ENCODE measurements around the gene FAM20C. TPM values are rescaled to one million over a fixed set of nuclear protein-coding genes. Genes with fewer than 3 reads are reported as not detected.

The FAM20C gene
- total and polyA plus RNA-seq, 2 donors (not counting 3 experiments of a cell fraction or from before 2014, with no cell fraction given), result 14.2 to 34.5 TPM

- no peak overlapping the region for H3K4me2 ChIP-seq (ENCODE audit: insufficient read depth, low read length)
- no peaks in the 10 kb centered on the region for H3K4me1 ChIP-seq (ENCODE audit: control insufficient read depth, extremely low read depth, insufficient read depth, low read length)
- TF ChIP-seq FOS (IDR thresholded peaks at IDR 0.05; ENCODE audit: borderline replicate concordance, insufficient read depth, low read length) (no peak), POLR2A (IDR thresholded peaks at IDR 0.05; ENCODE audit: low read depth, low read length) (no peak), GATA2 (IDR thresholded peaks at IDR 0.05; ENCODE audit: insufficient read depth, insufficient read length, low read depth, low read length) (no peak), EZH2 (IDR thresholded peaks at IDR 0.05; ENCODE audit: borderline replicate concordance, low read depth, low read length, severe bottlenecking) (no peak), MYC (IDR thresholded peaks at IDR 0.05; ENCODE audit: low read depth, low read length) (no peak), JUN (IDR thresholded peaks at IDR 0.05; ENCODE audit: borderline replicate concordance, insufficient read depth, insufficient read length, low read depth) (no peak), MAX (IDR thresholded peaks at IDR 0.05; ENCODE audit: insufficient read depth, insufficient read length) (no peak), POLR2AphosphoS5 (IDR thresholded peaks at IDR 0.05; ENCODE audit: insufficient read depth, low read depth, low read length) (no peak)
- TF ChIP-seq, protein P1, sequence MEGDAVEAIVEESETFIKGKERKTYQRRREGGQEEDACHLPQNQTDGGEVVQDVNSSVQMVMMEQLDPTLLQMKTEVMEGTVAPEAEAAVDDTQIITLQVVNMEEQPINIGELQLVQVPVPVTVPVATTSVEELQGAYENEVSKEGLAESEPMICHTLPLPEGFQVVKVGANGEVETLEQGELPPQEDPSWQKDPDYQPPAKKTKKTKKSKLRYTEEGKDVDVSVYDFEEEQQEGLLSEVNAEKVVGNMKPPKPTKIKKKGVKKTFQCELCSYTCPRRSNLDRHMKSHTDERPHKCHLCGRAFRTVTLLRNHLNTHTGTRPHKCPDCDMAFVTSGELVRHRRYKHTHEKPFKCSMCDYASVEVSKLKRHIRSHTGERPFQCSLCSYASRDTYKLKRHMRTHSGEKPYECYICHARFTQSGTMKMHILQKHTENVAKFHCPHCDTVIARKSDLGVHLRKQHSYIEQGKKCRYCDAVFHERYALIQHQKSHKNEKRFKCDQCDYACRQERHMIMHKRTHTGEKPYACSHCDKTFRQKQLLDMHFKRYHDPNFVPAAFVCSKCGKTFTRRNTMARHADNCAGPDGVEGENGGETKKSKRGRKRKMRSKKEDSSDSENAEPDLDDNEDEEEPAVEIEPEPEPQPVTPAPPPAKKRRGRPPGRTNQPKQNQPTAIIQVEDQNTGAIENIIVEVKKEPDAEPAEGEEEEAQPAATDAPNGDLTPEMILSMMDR (IDR thresholded peaks at IDR 0.05; ENCODE audit: extremely low read depth in 1 of 2, insufficient read depth in 1 of 2, low read depth in 1 of 2, low read length in 2 of 2), result no peak
- H3K79me2 ChIP-seq (ENCODE audit: control insufficient read depth, insufficient read depth, low read length), result no peaks in the 10 kb centered on the region
- intact Hi-C loops (cut with micrococcal nuclease), result no loop called here
- no peak for DNase-seq (ENCODE audit: low read depth, low spot score)
- no peaks in the 10 kb centered on the region for H3K36me3 ChIP-seq (ENCODE audit: control insufficient read depth in 2 of 2, extremely low read depth in 1 of 2, insufficient read depth in 2 of 2, low read length in 2 of 2)
- H2AFZ ChIP-seq (ENCODE audit: low read depth, low read length), result no peak overlapping the region
- H4K20me1 ChIP-seq (replicated peaks; ENCODE audit: control insufficient read depth, extremely low read depth, insufficient read depth, low read length), result no peaks in the 10 kb centered on the region
- no TSS peak for BruUV-seq (replicated peaks)
- FAIRE-seq, result no peak
- dilution Hi-C loops (cut with MboI; ENCODE audit: extremely low pct_ligation_motif_present, low sequenced_read_pairs), result no loop called here
- no peak overlapping the region for H3K9ac ChIP-seq (replicated peaks; ENCODE audit: extremely low read depth, insufficient read depth, low read length)
- no peak overlapping the region for H3K27ac ChIP-seq (ENCODE audit: insufficient read depth, low read depth, low read length)
- CTCF ChIA-PET, result no interaction called here
- H3K9me1 ChIP-seq (replicated peaks; ENCODE audit: control insufficient read depth, extremely low read depth, insufficient read depth, low read length), result no peaks in the 10 kb centered on the region
- H3K27me3 ChIP-seq (ENCODE audit: control insufficient read depth in 2 of 2, insufficient read depth in 2 of 2, low read length in 2 of 2), result peaks cover 5 to 7% of the 10 kb centered on the region in 2 experiments
- no peak overlapping the region for H3K4me3 ChIP-seq (replicated peaks in 1 of 3; ENCODE audit: insufficient read depth in 1 of 3, low read depth in 1 of 3, low read length in 3 of 3)
- POLR2A ChIA-PET, result no interaction called here
- no peaks in the 10 kb centered on the region for H3K9me3 ChIP-seq (replicated peaks; ENCODE audit: control insufficient read depth, insufficient read depth, low read length)
These were observed 28.1 kb upstream of the FAM20C start for GRCh38 chr7:163971-164881.
